H9 (cell line): ENCODE measurements around the gene DNMT3L. TPM values are rescaled to one million over a fixed set of nuclear protein-coding genes. Genes with fewer than 3 reads are reported as not detected.
"Not testable (repeated sequence)": the region's sequence is repeated elsewhere in the genome, so short reads cannot be mapped to it uniquely, and the experiment has no call there.

Source experiments
- DNase-seq: peaks from one replicate; pipeline ENCODE4 v3.0.0-alpha.2; 2017
- H2AFZ ChIP-seq: one replicate; pipeline ENCODE4 v1.6.1; 2013; ENCODE audit warnings: mild to moderate bottlenecking, low read length, control low read depth, moderate library complexity
- H2AK5ac ChIP-seq: 2 replicates; pipeline ENCODE4 v1.6.1; 2013; ENCODE audit warnings: low read length, control low read depth, mixed read lengths; ENCODE audit not compliant: insufficient read length
- H2BK120ac ChIP-seq: one replicate; pipeline ENCODE4 v1.6.1; 2013; ENCODE audit warnings: low read depth, mild to moderate bottlenecking, low read length, control low read depth, inconsistent platforms; ENCODE audit not compliant: poor library complexity, severe bottlenecking
- H2BK12ac ChIP-seq: 2 replicates; pipeline ENCODE4 v1.6.1; 2013; ENCODE audit warnings: low read length, control low read depth, mixed read lengths, low read depth; ENCODE audit not compliant: insufficient read length
- H2BK15ac ChIP-seq: 2 replicates; pipeline ENCODE4 v1.6.1; 2013; ENCODE audit warnings: low read depth, low read length, control low read depth
- H2BK20ac ChIP-seq: one replicate; pipeline ENCODE4 v1.6.1; 2013; ENCODE audit warnings: low read depth, mild to moderate bottlenecking, low read length, control low read depth, inconsistent platforms; ENCODE audit not compliant: poor library complexity, severe bottlenecking
- H2BK5ac ChIP-seq: 2 replicates; pipeline ENCODE4 v1.6.1; 2013; ENCODE audit warnings: low read length, control low read depth, mixed read lengths; ENCODE audit not compliant: insufficient read length
- H3K14ac ChIP-seq: 2 replicates; pipeline ENCODE4 v1.6.1; 2013; ENCODE audit warnings: low read length, control low read depth; ENCODE audit not compliant: insufficient read depth
- H3K18ac ChIP-seq: 2 replicates; pipeline ENCODE4 v1.6.1; 2013; ENCODE audit warnings: low read depth, mild to moderate bottlenecking, mixed read lengths, low read length, control low read depth; ENCODE audit not compliant: insufficient read length
- H3K23ac ChIP-seq: 2 replicates; pipeline ENCODE4 v1.6.1; 2013; ENCODE audit warnings: low read length, control low read depth, mixed read lengths, low read depth; ENCODE audit not compliant: insufficient read length
- H3K23me2 ChIP-seq: 2 replicates; pipeline ENCODE4 v1.6.1; 2013; ENCODE audit warnings: low read depth, mild to moderate bottlenecking, mixed read lengths, low read length, control low read depth; ENCODE audit not compliant: insufficient read length, poor library complexity, severe bottlenecking
- H3K27ac ChIP-seq: 2 replicates; pipeline ENCODE4 v1.5.1; 2013; ENCODE audit warnings: low read length, control low read depth, mixed read lengths, low read depth; ENCODE audit not compliant: insufficient read length
- H3K27me3 ChIP-seq: 2 replicates; pipeline ENCODE4 v1.6.1; 2013; ENCODE audit warnings: low read length, control low read depth, inconsistent platforms; ENCODE audit not compliant: insufficient read depth
- H3K4ac ChIP-seq: 2 replicates; pipeline ENCODE4 v1.6.1; 2013; ENCODE audit warnings: low read depth, mild to moderate bottlenecking, control low read depth, inconsistent platforms, low read length, moderate library complexity
- H3K4me1 ChIP-seq: 2 replicates; pipeline ENCODE4 v1.6.1; 2013; ENCODE audit warnings: low read length, control low read depth, inconsistent platforms; ENCODE audit not compliant: insufficient read depth
- H3K4me2 ChIP-seq: 2 replicates; pipeline ENCODE4 v1.6.1; 2013; ENCODE audit warnings: low read length, control low read depth, mixed read lengths; ENCODE audit not compliant: insufficient read length, insufficient read depth
- H3K56ac ChIP-seq: 2 replicates; pipeline ENCODE4 v1.6.1; 2013; ENCODE audit warnings: low read depth, mild to moderate bottlenecking, mixed read lengths, low read length, control low read depth; ENCODE audit not compliant: insufficient read length
- H3K79me1 ChIP-seq: 2 replicates; pipeline ENCODE4 v1.6.1; 2013; ENCODE audit warnings: low read depth, mild to moderate bottlenecking, moderate library complexity, low read length, control low read depth, inconsistent platforms; ENCODE audit not compliant: insufficient read depth, poor library complexity, severe bottlenecking
- H3K79me2 ChIP-seq: 2 replicates; pipeline ENCODE4 v1.6.1; 2013; ENCODE audit warnings: low read length, control low read depth, inconsistent platforms; ENCODE audit not compliant: insufficient read depth
- H3K9ac ChIP-seq: 2 replicates; pipeline ENCODE4 v1.6.1; 2013; ENCODE audit warnings: low read length, control low read depth, mixed read lengths; ENCODE audit not compliant: insufficient read length; ENCODE audit errors: extremely low read depth
- H3K9me3 ChIP-seq: one replicate; pipeline ENCODE4 v1.6.1; 2013; ENCODE audit warnings: low read depth, low read length, inconsistent platforms; ENCODE audit not compliant: control insufficient read depth
- H3T11ph ChIP-seq: one replicate; pipeline ENCODE4 v1.6.1; 2013; ENCODE audit warnings: mild to moderate bottlenecking, low read length, control low read depth, inconsistent platforms
- H4K20me1 ChIP-seq: one replicate; pipeline ENCODE4 v1.6.1; 2013; ENCODE audit not compliant: control insufficient read depth, insufficient read length, insufficient read depth
- H4K5ac ChIP-seq: 2 replicates; pipeline ENCODE4 v1.6.1; 2013; ENCODE audit warnings: low read depth, mild to moderate bottlenecking, mixed read lengths, low read length, control low read depth; ENCODE audit not compliant: insufficient read length
- H4K8ac ChIP-seq: replicated peaks from 2 replicates; pipeline ENCODE4 v1.6.1; 2013; ENCODE audit warnings: low read length, control low read depth, mixed read lengths, low read depth; ENCODE audit not compliant: insufficient read length
- H4K91ac ChIP-seq: 2 replicates; pipeline ENCODE4 v1.6.1; 2013; ENCODE audit warnings: low read depth, mild to moderate bottlenecking, moderate library complexity, mixed read lengths, low read length, control low read depth; ENCODE audit not compliant: insufficient read length
- H3K27ac Mint-ChIP-seq, 3 experiments: 2 replicates in 2 of 3; 3 replicates in 1 of 3; pipeline ENCODE4 v1.8.0; 2020 to 2021; ENCODE audit warnings: mixed read lengths in 3 of 3, mild to moderate bottlenecking in 1 of 3, moderate library complexity in 1 of 3
- H3K27me3 Mint-ChIP-seq: 2 replicates; pipeline ENCODE4 v1.8.0; 2021; ENCODE audit warnings: low read depth, mild to moderate bottlenecking, moderate library complexity, mixed read lengths
- H3K36me3 Mint-ChIP-seq, 3 experiments: 2 replicates in 2 of 3; 3 replicates in 1 of 3; pipeline ENCODE4 v1.8.0; 2020 to 2021; ENCODE audit warnings: low read depth in 3 of 3, mixed read lengths in 3 of 3; ENCODE audit not compliant: insufficient read depth in 1 of 3
- H3K4me1 Mint-ChIP-seq, 2 experiments: 2 replicates each; pipeline ENCODE4 v1.8.0; 2020; ENCODE audit warnings: mixed read lengths in 2 of 2
- H3K4me3 Mint-ChIP-seq, 2 experiments: 2 replicates in 1 of 2; 3 replicates in 1 of 2; pipeline ENCODE4 v1.8.0; 2020 to 2021; ENCODE audit warnings: mild to moderate bottlenecking in 2 of 2, mixed read lengths in 2 of 2, moderate library complexity in 1 of 2
- H3K9me3 Mint-ChIP-seq, 2 experiments: 2 replicates in 1 of 2; 3 replicates in 1 of 2; pipeline ENCODE4 v1.8.0; 2020; ENCODE audit warnings: mild to moderate bottlenecking in 2 of 2, mixed read lengths in 2 of 2, moderate library complexity in 1 of 2
- WGBS: extraction: QIAGEN DNeasy Blood & Tissue Kit; methylation state at CpG from one replicate; pipeline ENCODE4 v1.1.7; 2013; ENCODE audit warnings: missing lambda C conversion rate, low lambda C conversion rate, mixed read lengths; ENCODE audit not compliant: insufficient read length; ENCODE audit errors: extremely low coverage; 5-methylcytosine and 5-hydroxymethylcytosine counted together
- total RNA-seq: library from RNA; stranded (reverse); gene quantifications from 2 replicates; pipeline ENCODE4 v1.2.1, GENCODE V29; 2021
- TF ChIP-seq, protein P1 (sequence below): fragments of 200-600 bp; sonication (generic); conservative IDR thresholded peaks from 3 replicates; pipeline ENCODE4 v1.8.0; 2021; ENCODE audit warnings: antibody characterized with exemption, mild to moderate bottlenecking

DNMT3L gene
- total RNA-seq, 1 experiment from 2014 or later: 0.77 TPM

DNA sequence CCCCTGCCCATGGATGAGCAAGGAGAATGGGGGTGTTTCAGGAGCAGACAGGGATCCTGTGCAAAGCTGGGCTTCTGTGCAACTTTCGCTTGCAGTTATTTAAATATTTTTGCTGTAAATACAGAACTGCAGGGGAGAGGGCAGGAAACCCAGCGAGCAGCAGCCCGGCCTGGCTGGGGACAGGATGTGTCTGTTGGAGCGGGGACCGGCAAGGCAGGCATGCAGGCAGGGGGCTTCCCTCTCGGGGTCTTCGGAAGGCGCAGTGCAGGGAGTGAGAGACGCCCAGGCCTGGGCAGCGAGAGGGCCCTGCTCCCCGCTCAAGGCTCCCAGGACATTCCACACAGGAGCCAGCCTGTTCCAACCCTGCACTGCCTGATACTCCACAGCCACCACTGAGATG lies 22.3 kb upstream of the DNMT3L start:
- no peak overlapping the region for H3K23ac ChIP-seq
- H2BK20ac ChIP-seq: no peak overlapping the region
- no peak overlapping the region for H2BK12ac ChIP-seq
- no peak overlapping the region for H3T11ph ChIP-seq
- Mint-ChIP-seq H3K4me3 (no peak overlapping the region), H3K36me3 (no peaks in the 10 kb centered on the region), H3K27me3 (peaks cover 14% of the 10 kb centered on the region), H3K9me3 (no peaks in the 10 kb centered on the region), H3K4me1 (peaks cover 22 to 26% of the 10 kb centered on the region in 2 experiments), H3K27ac (no peak overlapping the region)
- H3K4ac ChIP-seq: no peak overlapping the region
- H4K20me1 ChIP-seq: no peaks in the 10 kb centered on the region
- TF ChIP-seq, protein P1, sequence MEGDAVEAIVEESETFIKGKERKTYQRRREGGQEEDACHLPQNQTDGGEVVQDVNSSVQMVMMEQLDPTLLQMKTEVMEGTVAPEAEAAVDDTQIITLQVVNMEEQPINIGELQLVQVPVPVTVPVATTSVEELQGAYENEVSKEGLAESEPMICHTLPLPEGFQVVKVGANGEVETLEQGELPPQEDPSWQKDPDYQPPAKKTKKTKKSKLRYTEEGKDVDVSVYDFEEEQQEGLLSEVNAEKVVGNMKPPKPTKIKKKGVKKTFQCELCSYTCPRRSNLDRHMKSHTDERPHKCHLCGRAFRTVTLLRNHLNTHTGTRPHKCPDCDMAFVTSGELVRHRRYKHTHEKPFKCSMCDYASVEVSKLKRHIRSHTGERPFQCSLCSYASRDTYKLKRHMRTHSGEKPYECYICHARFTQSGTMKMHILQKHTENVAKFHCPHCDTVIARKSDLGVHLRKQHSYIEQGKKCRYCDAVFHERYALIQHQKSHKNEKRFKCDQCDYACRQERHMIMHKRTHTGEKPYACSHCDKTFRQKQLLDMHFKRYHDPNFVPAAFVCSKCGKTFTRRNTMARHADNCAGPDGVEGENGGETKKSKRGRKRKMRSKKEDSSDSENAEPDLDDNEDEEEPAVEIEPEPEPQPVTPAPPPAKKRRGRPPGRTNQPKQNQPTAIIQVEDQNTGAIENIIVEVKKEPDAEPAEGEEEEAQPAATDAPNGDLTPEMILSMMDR: no peak
- H2BK5ac ChIP-seq: no peak overlapping the region
- H3K79me2 ChIP-seq: no peaks in the 10 kb centered on the region
- no peak for DNase-seq
- H3K4me1 ChIP-seq: no peaks in the 10 kb centered on the region; the same call in 1 of the 2 replicates
- H3K23me2 ChIP-seq: no peaks in the 10 kb centered on the region
- H3K18ac ChIP-seq: no peak overlapping the region
- H3K27ac ChIP-seq: no peak overlapping the region
- no CpG with 5 or more reads among the region's 11 CpGs for WGBS
- no peak overlapping the region for H2AK5ac ChIP-seq
- no peak overlapping the region for H3K4me2 ChIP-seq
- H3K56ac ChIP-seq: no peak overlapping the region
- H4K5ac ChIP-seq: no peak overlapping the region
- H3K27me3 ChIP-seq: no peaks in the 10 kb centered on the region
- H4K91ac ChIP-seq: no peak overlapping the region
- H2AFZ ChIP-seq: no peak overlapping the region
- no peaks in the 10 kb centered on the region for H3K79me1 ChIP-seq
- H3K14ac ChIP-seq: no peak overlapping the region
- no peak overlapping the region for H2BK15ac ChIP-seq
- no peak overlapping the region for H3K9ac ChIP-seq
- H4K8ac ChIP-seq: no peak overlapping the region
- no peak overlapping the region for H2BK120ac ChIP-seq
- H3K9me3 ChIP-seq: no peaks in the 10 kb centered on the region

DNA sequence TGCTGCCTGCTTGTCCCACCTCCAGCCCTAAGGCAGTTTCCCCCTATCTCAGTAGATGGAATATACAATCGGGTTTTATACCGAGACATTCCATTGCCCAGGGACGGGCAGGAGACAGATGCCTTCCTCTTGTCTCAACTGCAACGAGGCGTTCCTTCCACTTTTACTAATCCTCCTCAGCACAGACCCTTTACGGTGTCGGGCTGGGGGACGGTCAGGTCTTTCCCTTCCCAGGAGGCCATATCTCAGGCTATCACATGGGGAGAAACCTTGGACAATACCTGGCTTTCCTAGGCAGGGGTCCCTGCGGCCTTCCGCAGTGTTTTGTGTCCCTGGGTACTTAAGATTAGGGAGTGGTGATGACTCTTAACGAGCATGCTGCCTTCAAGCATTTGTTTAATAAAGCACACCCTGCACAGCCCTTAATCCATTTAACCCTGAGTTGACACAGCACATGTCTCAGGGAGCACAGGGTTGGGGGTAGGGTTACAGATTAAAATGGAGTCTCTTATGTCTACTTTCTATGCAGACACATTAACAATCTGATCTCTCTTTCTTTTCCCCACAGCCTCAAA lies 21.6 kb upstream of the DNMT3L start:
- H2AK5ac ChIP-seq, H3K4me1 ChIP-seq, H3K23ac ChIP-seq, H3K9me3 ChIP-seq, H3K79me1 ChIP-seq, H3K9ac ChIP-seq, H3K79me2 ChIP-seq, H3K56ac ChIP-seq, H4K5ac ChIP-seq, H4K91ac ChIP-seq, H2BK20ac ChIP-seq, H3K18ac ChIP-seq, H3K4me2 ChIP-seq, H3K4me3 Mint-ChIP-seq, H2BK5ac ChIP-seq, H3K36me3 Mint-ChIP-seq, H2BK15ac ChIP-seq, H3K23me2 ChIP-seq, H3K27ac ChIP-seq, H2BK12ac ChIP-seq, H2AFZ ChIP-seq, H3T11ph ChIP-seq, H3K27me3 ChIP-seq, H4K20me1 ChIP-seq, DNase-seq, H2BK120ac ChIP-seq, H3K4ac ChIP-seq, H3K9me3 Mint-ChIP-seq, H4K8ac ChIP-seq, H3K14ac ChIP-seq: not testable (repeated sequence)
- H3K4me1 Mint-ChIP-seq: peaks cover 22 to 26% of the 10 kb centered on the region in 2 experiments
- H3K27me3 Mint-ChIP-seq: peaks cover 14% of the 10 kb centered on the region
- peak overlapping the region in 1 of 3 experiments; percentile 60; a peak in 1 of 7 replicates for H3K27ac Mint-ChIP-seq
- no CpG with 5 or more reads among the region's 11 CpGs for WGBS
